Omental fat pad (tissue), 4 donors: ENCODE data around the gene TASP1. TPM values are rescaled to one million over a fixed set of nuclear protein-coding genes. Genes with fewer than 3 reads are reported as not detected.

Source experiments
- ATAC-seq: fragments of 150-250 bp; one replicate; pipeline ENCODE4 v1.9.1; 2016; ENCODE audit warnings: mild to moderate bottlenecking, moderate library complexity; ENCODE audit not compliant: low FRiP score
- DNase-seq: peaks from one replicate; pipeline ENCODE4 v3.0.0-alpha.2; 2019; ENCODE audit warnings: low spot score
- CTCF ChIP-seq, 3 donors: fragments of 450-650 bp; IDR thresholded peaks; one replicate each; pipeline ENCODE4 v1.5.1; 2016 to 2017; ENCODE audit warnings: antibody characterized with exemption in 3 of 3, mild to moderate bottlenecking in 3 of 3, moderate library complexity in 2 of 3
- total RNA-seq, 4 donors: library from RNA; depleted of rRNA; stranded (reverse); fragments of >200 nt; gene quantifications; one replicate each; pipeline ENCODE4 v1.1.0, GENCODE V29; 2016

The TASP1 gene
- total RNA-seq, 4 donors from 2014 or later, result 8.0 to 12.8 (median 11.1) TPM

GRCh38 chr20:13340088-13340487 lies 298.6 kb downstream of the TASP1 start:
- no peak for ATAC-seq
- TF ChIP-seq CTCF (IDR thresholded peaks at IDR 0.05), result no peak
- no peak for DNase-seq

Other genes with a start within 250 kb of the TASP1 start
- 10 to 100 TPM; 11.2 to 25.1 (median 15.2) TPM for gene ESF1, start 146.0 kb upstream of the TASP1 start, total RNA-seq
- 10 to 100 TPM; 11.4 to 19.5 (median 14.7) TPM for gene NDUFAF5, start 146.1 kb upstream of the TASP1 start, total RNA-seq